ENCODE results near the gene CNNM1. TPM values are rescaled to one million over a fixed set of nuclear protein-coding genes. Genes with fewer than 3 reads are reported as not detected.

Gene CNNM1
- total RNA-seq, 1 donor from 2014 or later: not detected

DNA sequence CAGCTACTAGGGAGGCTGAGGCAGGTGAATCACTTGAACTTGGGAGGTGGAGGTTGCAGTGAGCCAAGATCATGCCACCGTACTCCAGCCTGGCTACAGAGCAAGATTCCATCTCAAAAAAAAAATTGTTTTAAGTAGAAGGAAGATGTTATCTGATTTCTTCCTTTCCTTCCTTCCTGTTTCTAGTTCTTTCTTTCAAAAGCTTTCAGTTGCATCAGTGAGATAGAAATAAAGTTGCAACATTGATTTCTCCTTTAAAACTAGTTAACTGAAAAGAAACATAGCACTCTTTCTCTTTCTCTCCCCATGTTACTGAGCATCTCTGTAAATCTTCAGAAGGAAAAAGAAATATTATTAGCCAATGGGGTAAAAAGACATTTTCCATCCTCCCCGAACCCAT lies 37.5 kb downstream of the CNNM1 start:
- no peak for DNase-seq (ENCODE audit: low spot score)
- ATAC-seq: no peak
- intact Hi-C loops (cut with DNase I): no loop called here

DNA sequence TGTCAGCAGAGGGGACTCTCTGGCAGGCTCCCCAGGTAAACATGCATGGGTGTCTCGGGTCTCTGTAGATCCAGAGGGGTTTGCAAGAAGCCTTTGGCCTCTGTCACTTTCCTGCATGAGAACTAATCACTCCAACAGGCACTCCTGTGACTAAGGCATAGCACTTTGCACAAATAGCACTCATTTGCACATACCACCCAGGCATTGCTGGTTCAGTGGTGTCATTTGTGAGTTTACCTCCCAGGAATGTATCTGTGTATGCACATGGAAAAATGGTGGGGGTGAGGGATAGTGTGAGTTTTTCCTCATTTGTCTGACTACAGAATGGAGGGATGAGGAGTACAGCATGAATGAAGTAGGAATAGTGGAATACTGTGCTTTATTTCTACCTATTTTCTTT lies 39.5 kb downstream of the CNNM1 start:
- intact Hi-C loops (cut with DNase I): no loop called here
- DNase-seq (ENCODE audit: low spot score) (no peak), ATAC-seq (no peak)

DNA sequence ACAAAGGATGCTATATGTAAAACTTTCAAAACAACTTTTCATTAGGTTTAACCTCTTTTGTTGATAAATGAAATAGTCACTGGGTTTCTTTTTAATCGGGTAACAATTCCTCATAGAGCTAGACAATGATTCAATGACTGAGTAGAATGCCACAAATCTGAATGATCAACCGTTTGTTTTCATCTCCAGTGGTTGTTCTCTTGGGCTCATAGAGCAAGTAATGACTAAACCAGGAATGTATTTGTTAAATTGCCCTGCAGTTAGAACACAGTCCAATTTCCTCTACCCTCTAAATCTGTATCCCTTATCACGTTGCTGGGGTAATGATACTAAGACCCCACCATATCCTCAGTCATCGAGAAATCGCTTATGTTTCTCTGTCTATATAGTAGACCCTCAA lies 40.0 kb downstream of the CNNM1 start:
- ATAC-seq: no peak
- intact Hi-C loops (cut with DNase I): no loop called here
- no peak for DNase-seq (ENCODE audit: low spot score)

- ATAC-seq: no peak
- no peak for DNase-seq (ENCODE audit: low spot score)
- intact Hi-C loops (cut with DNase I): no loop called here
Observed at GRCh38 chr10:99369551-99369950, 40.4 kb downstream of the CNNM1 start.

DNA sequence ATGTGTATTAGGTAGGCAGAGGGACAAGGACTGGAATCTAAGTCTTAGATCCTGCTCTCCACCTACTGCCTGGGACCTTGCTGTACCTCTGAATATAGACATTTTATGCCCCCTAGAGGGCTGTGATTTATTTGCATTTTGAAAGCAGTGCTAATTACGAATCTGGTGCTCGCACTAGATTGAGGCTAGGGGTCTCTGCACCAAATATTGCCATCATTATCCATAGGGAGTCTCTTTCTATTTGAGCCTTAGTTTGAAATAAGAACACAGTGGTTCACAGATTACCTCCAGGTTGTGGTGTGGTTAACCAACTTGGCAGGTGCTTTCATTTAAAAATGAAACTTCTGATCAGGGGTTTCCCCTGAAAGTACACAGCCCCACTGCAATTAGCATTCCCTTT lies 41.8 kb downstream of the CNNM1 start:
- no peak for ATAC-seq
- intact Hi-C loops (cut with DNase I): no loop called here
- no peak for DNase-seq (ENCODE audit: low spot score)

GRCh38 chr10:99372546-99373271 lies 43.6 kb downstream of the CNNM1 start:
- intact Hi-C loops (cut with DNase I): no loop called here
- DNase-seq (ENCODE audit: low spot score) (no peak), ATAC-seq (no peak)

DNA sequence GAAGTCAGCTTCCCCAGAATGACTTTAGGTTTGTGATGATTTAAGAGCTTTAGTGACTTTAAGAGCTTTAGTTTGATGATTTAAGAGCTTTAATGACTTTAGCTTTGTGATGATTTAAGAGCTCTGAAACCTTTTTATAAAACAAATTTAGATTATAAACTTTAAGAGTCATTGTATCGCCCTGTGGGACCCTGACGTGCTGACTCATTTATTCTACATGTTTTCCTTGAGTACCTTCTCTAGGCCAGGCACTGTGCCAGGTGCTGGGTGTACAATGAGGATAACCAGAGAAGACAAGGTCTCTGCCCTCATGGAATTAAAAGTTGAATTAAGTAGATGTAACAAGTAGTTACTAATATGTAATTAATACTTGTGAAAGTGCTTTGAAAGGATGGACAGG lies 45.4 kb downstream of the CNNM1 start:
- DNase-seq (ENCODE audit: low spot score): no peak
- ATAC-seq: no peak
- intact Hi-C loops (cut with DNase I): no loop called here

DNA sequence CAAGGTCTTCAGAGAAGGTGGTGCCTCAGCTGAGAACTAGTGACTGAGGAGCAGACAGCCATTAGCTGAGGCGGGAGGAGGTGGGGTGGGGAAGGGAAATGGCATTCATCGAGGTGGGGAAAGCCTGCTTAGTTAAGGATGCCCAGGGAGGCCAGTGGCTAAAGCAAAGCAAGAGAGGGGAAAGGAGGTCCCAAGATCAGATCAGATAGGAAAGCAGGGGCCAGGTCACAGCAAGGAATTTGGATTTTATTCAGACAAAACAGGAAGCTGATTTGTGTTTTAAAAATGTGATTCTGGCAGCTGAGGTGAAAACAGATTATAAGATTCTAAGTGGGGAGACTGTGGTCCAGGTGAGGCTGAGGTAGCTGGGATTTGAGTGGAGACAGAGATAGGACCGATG lies 45.8 kb downstream of the CNNM1 start:
- ATAC-seq (no peak), DNase-seq (ENCODE audit: low spot score) (no peak)
- intact Hi-C loops (cut with DNase I): no loop called here

DNA sequence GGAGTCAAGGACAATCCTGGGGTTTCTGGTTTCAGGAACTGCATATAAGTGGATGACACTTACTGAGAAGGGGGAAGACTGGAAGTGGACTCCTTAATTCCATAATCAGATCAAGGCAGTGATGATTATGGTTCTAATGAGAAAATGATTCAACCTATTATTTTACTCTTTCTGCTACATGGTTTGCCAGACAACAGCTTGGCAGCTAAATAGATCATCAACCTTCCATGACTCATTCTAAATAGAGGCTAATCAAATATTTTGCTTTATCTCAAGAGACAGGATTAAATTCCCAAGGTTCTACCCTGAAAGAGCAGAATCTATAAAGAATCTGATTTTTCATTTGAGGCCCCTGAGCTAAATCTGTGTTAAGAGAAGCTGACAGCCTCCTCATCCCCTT lies 46.3 kb downstream of the CNNM1 start:
- intact Hi-C loops (cut with DNase I): no loop called here
- DNase-seq (ENCODE audit: low spot score) (no peak), ATAC-seq (no peak)

DNA sequence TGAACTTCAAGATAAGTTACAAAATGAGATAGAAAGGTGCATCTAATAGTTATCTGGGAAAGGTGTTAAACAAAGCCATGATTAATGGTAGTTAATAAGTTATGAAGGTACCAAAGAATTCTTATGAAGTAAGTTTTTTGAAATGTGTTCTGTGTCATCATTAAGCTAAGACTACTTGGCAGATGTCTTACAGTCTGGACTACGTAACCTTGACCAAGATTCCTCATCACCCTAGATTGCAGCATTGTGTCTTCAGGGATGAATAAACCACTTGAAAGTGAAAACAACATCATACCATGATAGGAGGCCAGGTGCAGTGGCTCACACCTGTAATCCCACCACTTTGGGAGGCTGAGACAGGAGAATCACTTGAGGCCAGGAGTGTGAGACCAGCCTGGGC lies 53.0 kb downstream of the CNNM1 start:
- no peak for DNase-seq (ENCODE audit: low spot score)
- intact Hi-C loops (cut with DNase I): no loop called here

DNA sequence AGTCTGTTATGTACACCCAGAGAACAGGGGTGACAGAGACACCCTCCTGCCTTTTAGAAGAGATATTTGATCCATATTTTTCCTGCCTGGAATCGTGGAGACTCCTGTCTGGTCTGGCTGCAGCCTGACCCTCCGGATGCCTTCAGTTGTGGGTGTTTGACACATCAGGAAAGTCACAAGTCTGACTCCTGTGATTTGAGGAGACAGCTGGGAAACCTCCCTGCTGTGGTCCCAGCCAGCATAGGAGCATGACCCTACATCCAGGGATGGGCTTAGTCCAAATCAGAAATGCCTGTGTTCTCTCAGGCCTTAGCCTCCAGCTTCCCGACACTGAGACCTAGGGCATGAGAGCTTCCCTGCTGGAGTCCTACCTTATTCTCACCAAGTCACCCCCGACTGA lies 57.9 kb downstream of the CNNM1 start:
- DNase-seq (ENCODE audit: low spot score): no peak
- no peak for ATAC-seq
- intact Hi-C loops (cut with DNase I): no loop called here

More for the DNA sequence above, 53.0 kb downstream of the CNNM1 start:
- ATAC-seq: no peak

GRCh38 chr10:99387541-99387940 lies 58.4 kb downstream of the CNNM1 start:
- intact Hi-C loops (cut with DNase I): no loop called here
- DNase-seq (ENCODE audit: low spot score): no peak
- no peak for ATAC-seq

GRCh38 chr10:99389729-99390480 lies 60.7 kb downstream of the CNNM1 start:
- intact Hi-C loops (cut with DNase I): no loop called here
- DNase-seq (ENCODE audit: low spot score) (no peak), ATAC-seq (no peak)

- intact Hi-C loops (cut with DNase I): no loop called here
- ATAC-seq: no peak
- DNase-seq (ENCODE audit: low spot score): no peak
Observed at GRCh38 chr10:99391346-99391745, 62.2 kb downstream of the CNNM1 start.

GRCh38 chr10:99393036-99393435 lies 63.9 kb downstream of the CNNM1 start:
- ATAC-seq: no peak
- intact Hi-C loops (cut with DNase I): no loop called here
- DNase-seq (ENCODE audit: low spot score): no peak

GRCh38 chr10:99393683-99394082 lies 64.5 kb downstream of the CNNM1 start:
- no peak for ATAC-seq
- no peak for DNase-seq (ENCODE audit: low spot score)
- intact Hi-C loops (cut with DNase I): no loop called here

GRCh38 chr10:99394256-99394655 lies 65.1 kb downstream of the CNNM1 start:
- DNase-seq (ENCODE audit: low spot score) (no peak), ATAC-seq (no peak)
- intact Hi-C loops (cut with DNase I): no loop called here

DNA sequence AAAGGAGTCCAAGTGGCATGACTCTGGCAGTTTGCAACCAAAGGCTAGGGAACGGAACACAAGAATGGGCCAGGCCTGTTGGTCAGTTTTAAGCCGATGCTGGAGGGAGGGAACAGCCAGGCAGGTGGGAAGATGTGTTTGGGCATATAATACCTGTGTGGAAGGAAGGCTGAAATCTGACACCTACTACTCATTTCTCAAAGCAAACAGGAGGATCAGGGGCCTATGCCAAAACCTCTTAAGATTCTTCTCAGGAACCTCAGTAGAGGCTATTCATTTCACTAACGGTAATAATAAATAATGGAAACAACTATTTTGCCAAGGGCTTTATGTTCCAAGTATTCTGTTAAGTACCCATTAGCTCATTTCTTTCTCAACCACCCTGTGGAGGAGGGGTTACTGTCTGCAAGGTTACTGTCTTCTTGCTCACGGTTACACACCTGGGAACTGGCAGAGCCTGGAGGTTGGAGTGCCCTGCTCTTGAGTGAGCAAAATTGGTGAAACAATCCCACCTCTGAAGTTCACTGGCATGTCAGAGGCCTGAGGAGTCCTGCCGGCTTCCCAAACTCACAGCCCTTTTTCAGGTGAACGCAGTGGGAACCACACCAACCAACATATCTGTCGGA lies 65.7 kb downstream of the CNNM1 start:
- intact Hi-C loops (cut with DNase I): no loop called here

DNA sequence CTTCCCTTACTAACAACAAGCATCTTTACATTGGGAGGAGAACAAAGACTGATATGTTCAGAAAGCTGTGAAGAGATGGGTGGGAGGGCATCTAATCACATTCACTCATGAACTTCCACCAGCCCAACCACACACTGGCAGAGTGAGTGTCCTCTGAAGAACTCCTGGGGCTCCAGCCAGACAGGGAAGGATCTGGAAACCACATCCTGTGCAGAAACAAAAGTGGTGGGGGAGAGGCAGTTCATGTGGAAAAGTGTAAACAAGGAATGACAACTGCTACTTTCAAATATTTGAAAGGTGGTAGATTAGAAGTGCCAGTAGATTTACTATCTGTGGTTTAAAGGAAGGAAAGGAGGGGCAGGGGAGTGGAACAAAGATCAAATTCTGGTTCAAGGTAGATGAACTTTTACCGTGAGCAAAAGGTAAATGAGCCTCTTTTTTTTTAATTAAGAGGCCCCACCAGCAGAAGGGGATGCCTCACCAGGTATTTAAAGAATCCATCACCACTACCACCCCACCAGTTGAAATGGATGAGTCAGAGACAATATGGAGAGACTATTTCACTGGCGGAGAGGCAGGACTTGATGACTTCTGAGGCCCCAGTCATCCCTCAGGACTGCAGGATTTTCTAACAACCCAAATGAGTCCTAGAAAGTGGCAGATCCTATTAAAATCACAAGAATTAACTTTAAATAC lies 66.7 kb downstream of the CNNM1 start:
- ATAC-seq: no peak
- intact Hi-C loops (cut with DNase I): no loop called here

More for the DNA sequence above, 65.7 kb downstream of the CNNM1 start:
- ATAC-seq: no peak
- DNase-seq (ENCODE audit: low spot score): no peak

GRCh38 chr10:99396471-99396870 lies 67.3 kb downstream of the CNNM1 start:
- no peak for DNase-seq (ENCODE audit: low spot score)
- ATAC-seq: no peak
- intact Hi-C loops (cut with DNase I): no loop called here

More for the DNA sequence above, 66.7 kb downstream of the CNNM1 start:
- DNase-seq (ENCODE audit: low spot score): no peak
